ENCODE measurements around the gene GPR143. TPM values are rescaled to one million over a fixed set of nuclear protein-coding genes. Genes with fewer than 3 reads are reported as not detected.
"Not testable (repeated sequence)": the region's sequence is repeated elsewhere in the genome, so short reads cannot be mapped to it uniquely, and the experiment has no call there.

Gene GPR143
- 2.3 and 3.7 TPM in 2 replicates for total RNA-seq

DNA sequence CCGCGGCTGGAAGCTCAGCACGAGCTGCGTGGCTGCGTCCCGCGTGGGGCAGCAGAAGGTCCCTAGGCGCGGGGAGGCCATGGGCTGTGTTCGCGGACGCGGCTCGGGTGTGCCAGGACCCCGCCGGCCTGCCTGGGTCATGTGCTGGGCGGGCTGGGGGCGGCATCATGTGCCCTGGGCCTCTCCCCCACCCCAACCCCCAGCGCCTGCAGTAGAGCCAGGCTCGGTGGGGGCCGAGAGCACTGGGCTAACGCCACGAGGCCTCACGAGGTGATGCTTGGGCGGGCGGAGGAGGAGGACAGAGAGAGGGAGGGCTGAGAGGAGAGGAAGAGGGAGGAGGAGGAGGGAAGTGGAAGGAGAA lies at the start of gene GPR143:
GPR143 (minus strand) TSS at position 111 of the 361 bp plus-strand sequence; CDS start at position 81, 30 bp downstream.
- no peak for DNase-seq (ENCODE audit: low read depth in 2 of 2)

DNA sequence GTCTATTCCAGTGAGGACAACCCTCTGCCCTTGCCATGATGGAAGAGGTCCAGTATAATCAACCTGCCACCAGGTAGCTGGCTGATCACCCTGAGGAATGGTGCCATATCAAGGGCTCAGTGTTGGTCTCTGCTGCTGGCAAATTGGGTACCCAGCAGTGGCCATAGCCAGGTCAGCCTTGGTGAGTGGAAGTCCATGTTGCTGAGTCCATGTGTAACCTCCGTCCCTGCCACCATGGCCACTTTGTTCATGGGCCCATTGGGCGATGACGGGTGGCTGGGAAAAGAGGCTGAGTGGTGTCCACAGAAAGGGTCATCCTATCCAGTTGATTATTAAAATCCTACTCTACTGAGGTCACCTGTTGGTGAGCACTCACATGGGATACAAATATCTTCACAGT lies 45.4 kb upstream of the GPR143 start:
- not testable (repeated sequence) for DNase-seq (ENCODE audit: low read depth in 2 of 2)

DNA sequence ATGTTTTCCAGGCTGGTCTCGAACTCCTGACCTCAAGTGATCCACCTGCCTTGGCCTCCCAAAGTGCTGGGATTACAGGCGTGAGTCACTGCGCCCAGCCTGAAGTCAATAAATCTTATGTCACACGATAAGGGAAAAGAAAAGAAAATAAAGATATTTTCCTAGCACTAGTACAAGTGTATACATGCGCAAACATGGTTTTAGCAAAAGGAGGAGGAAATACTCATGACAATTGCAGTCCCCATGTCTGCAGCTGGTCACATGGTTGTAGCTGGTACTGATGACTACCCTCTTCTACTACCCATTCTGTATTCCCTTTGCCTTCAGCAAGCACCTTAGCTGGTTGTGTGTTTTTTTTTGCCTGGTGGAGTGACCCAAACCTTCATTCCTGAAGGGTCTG lies 44.2 kb upstream of the GPR143 start:
- DNase-seq (ENCODE audit: low read depth in 2 of 2): not testable (repeated sequence)

DNA sequence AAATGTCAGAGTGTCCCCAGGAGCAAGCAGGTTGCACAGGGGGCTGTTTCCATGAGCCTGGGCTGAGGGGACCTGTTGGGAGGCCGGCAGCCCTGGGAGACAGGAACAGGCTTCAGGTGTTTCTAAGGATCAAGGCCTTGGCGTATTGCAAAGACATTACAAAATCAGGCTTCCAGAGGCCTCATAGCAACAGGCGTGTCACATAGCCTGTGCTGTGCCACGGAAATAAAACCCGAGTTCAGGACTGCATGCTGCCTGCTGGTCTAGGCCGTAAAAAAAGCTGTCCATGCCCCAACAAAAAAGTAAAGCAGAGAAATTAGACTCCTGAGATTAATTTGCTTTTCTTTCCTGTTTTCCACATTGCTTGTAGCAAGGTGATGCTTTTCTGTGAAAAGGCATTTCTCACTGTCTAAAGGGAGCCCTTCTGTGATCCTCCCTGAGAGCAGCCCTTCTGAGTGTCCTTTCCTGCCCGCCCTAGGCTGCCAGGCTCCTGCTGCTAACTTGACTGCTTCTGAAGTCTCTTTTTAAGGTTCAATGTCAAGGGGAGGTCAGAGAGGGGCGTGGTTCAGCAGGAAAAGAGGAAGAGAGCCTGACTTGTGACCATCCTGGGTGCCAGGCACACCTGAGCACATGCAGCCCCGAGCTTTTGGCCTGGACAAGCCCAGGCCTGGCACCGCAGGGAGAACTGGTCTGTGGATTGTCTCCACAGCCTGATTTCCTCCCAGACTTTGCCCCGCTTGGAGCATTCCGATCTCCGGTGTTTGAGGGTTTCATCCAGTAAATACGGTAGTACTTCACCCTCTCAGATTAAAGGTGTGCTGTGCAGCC lies 41.9 kb upstream of the GPR143 start:
- no peak for DNase-seq (ENCODE audit: low read depth in 2 of 2)

DNA sequence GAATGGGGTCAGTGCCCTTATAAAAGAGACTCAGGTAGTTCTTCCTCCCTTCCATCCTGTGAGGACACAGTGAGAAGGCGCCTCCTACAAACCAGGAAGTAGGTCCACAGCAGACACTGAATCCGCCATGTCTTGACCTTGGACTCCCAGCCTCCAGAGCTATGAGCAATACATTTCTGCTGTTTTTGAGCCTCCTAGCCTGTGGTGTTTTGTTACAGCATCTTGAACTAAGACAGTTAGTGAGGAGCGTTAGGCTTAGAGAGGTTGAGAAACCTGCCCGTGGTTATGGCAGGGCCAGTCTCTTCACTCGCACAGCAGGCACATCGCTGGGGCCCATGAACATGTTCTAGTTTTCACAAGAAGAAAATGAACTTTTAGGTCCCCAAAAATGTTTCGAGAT lies 40.3 kb upstream of the GPR143 start:
- no peak for DNase-seq (ENCODE audit: low read depth in 2 of 2)

DNA sequence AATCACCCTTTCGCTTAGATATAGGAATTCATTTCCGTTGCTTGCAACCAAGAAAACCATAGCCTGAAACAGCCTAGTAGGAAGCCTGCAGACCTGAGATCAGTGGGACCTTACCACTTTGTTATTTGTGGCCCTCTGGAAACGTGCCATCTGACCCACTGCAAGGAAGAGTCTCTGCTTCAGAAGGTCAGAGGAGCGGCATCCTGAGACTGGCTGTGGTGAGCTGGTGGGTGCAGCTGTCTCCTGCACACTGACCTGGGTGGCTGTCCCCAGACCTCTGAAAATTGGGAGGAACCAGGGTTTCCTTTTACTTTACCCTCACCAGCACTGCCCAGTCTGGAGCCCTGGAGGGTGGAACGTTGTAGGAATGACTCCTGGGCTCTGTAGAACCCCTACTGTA lies 38.8 kb upstream of the GPR143 start:
- DNase-seq (ENCODE audit: low read depth in 2 of 2): no peak

DNA sequence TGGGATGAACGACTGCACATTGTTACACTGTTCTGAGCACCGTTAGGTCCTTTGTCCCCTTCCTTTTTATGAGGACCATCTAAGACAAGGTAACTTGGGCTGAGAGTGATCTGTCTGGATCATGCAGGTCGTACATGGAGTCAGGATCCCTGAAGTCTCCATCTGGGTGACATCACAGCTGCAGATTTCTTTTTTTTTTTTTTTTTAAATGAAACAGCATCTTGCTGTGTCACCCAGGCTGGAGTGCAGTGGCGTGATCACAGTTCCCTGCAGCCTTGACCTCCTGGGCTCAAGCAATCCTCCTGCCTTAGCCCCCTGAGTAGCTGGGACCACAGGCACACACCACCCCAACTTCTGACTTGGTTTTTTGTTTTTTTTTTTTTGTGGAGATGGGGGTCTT lies 37.1 kb upstream of the GPR143 start:
- DNase-seq (ENCODE audit: low read depth in 2 of 2): no peak

DNA sequence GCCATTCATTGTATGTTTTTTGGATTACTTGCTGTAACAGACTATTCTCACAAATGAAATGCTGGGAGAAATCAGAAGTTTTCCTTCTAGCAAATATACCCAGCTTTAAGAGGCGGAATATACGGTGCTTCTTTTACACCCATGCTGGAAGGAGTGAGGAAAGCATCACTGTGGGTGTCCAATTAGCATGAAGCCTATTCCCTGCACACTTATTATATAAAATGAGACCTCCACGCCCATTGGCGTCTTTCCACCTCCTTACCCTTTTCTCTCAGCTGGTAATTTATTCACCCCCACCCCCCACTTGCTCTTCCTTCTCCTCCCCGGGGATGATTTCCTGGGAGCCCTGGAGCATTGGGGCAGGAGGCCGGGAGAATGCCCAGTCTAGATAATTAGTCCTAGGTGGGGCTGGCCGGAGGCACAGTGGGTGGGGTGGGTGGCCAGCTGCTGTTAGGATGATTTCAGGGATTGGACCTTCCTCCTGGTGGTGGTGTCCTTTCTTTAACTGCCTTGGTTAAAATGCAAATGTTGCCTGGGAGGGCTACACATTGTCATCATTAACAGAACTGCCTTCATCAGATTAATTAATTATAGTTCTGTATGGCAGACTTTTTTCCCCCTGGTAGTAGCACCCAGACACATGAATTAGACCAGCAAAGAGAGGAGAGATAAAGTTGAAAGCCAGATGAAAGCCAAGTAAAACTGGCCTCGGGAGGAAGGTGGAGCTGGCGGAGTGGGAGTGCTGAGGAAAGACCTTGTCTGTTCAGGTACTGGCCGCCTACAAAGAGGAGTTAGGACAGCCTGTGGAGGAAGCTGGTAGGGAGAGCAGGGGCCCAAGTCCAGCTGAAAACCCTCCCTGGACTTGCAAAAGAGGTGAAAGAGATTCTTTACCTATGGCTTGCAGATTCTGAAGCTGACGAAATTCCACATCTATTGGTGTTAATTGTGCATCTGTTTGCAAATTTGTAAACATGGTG lies 32.0 kb upstream of the GPR143 start:
- no peak for DNase-seq (ENCODE audit: low read depth in 2 of 2)

DNA sequence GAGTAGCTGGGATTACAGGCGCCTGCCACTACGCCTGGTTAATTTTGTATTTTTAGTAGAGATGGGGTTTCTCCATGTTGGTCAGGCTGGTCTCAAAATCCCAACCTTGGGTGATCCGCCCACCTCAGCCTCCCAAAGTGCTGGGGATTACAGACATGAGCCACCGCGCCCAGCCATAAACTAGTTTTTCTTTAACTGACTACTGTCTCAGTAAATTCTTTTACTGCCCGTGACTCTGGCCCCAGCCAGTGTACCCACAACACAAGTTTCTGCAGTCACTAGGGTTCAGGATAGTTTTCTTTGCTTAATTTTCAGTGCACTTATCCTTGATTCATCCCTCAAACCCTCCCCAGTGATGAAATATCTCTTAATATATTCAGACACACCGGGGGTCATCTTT lies 28.8 kb upstream of the GPR143 start:
- no peak for DNase-seq (ENCODE audit: low read depth in 2 of 2)

DNA sequence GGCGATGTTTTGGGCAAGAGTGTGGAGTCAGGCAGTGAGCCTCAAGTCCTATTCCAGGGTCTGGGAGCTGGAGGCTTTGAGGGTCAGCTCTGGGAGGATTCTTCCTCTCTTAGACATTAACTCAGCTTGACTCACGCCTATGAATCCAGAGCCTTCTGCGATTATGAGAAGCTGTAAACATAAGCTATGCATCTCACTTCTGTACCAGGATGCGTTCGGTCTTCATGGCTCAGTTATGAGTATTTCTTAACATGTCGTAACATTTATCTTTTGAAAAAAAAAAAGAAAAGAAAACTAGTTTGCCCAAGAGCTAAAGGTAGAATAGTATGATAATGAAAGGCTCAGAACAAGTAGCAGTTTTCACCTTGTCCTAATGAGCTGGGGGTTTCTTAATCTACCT lies 25.2 kb upstream of the GPR143 start:
- no peak for DNase-seq (ENCODE audit: low read depth in 2 of 2)

DNA sequence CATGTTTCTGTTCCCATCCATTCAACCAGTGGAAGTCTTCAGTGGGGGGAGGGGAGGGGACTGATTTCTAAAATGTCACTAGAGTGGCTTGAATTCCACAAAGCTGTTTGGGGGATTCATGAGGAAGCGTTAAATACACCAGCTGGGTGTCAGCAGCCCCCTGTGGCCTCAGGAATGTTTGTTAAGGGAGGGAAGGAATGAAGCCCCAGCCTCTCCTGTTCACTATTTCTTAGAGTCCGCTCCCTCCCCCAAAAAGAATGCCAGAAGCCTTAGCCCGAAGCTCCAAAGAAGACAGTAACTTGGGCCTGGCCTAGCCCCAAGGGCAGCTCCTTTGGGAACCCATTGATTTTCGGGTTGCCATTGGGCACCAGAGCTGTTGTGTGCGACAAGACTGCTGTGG lies 23.9 kb upstream of the GPR143 start:
- DNase-seq (ENCODE audit: low read depth in 2 of 2): no peak

DNA sequence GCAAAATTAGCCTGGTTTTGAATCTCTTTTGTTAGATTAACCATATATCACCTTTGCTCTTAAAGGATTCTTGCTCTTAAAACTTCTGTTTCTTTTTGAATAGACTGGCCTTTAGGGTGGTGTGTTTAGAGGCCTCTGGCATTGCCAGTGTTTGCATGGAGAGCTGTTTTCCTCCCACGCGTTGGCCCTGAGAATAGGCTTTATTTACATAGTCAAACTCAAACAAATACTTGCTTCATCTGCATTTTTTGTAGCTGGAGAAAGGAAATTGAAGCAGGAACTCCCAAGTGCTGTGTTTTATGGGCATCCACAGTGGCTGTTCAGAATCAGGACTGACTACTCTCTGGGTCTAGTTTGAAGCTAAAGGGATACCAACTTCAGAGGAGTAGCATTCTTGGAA lies 23.3 kb upstream of the GPR143 start:
- DNase-seq (ENCODE audit: low read depth in 2 of 2): peak; percentile 25 to 72

DNA sequence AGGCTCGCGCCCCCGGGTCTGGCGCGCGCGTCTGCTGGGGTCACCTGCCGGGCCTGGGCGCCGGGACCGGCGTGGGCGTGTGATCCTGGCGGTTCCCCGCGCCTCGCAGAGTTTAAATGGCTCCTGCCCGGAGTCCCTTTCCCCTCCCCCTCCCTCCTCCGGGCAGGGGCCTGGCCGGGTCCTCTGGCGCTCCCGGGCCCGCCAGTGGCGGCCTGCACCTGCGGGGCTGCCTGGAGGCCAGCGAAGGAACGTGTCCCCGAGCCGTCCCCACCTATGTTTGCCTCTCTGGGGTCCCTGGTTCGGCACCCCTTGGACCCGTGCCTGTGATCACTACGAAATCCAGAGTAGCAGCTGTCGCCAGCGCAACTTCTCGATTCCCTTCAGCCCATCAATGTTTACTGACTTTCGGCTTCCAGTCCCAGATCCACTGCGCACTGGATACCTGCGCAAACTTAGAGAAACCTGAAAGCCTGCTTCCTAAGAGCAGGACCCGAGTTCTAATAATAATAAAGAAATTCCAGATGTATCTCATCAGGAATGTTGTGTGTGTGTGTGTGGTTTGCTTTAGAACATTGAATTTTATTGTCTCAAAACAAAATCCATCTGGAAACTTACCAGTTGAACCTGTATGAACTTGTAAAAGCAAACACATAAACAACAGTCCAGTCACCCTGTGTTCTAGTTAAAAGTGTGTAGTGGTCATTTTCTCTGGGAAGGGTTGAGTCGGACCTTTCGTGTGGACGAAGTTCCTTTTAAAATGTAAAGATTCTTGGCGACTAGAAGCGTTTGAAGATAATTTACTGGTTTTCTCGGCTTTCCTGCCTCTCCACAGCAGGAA lies 21.4 kb upstream of the GPR143 start:
- peak in 1 of 2 donors; percentile 26 for DNase-seq (ENCODE audit: low read depth in 2 of 2)

DNA sequence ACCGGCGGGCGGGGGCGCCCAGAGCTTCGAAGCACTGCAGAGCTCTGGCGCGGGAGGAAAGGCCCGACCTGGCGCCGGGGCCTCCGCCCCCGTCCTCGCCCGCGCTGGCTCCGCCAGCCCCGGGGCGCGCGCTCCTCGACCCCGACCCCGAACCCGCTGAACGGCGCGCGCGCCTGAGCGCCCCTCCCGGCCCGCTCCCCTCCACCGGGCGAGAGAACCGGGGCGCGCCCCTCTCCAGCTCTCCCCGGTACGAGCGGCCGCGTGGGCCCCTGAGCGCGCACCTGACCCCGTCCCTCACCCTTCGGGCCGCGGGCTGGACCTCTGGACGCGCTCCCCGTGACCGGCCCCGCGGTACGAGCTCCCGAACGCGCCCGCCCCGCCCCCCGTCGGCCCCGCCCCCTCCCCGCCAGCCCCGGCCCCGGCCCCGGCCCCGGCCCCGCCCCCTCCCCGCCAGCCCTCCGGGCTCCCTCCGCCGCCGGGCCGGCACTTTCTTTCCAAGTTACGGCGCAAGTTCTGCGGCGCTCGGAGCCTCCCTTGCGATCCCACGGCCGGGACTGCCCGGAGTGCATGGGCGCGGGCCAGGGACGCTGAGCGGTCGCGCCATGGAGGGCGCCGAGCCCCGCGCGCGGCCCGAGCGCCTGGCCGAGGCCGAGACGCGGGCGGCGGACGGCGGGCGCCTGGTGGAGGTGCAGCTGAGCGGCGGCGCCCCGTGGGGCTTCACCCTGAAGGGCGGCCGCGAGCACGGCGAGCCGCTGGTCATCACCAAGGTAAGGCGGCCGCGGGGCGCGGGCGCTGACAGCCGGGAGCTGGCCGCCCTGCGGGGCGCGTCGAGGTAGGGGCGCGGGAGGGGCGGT lies 20.5 kb upstream of the GPR143 start, which contains the start of gene SHROOM2:
SHROOM2 (plus strand) TSS at position 486 of the 854 bp plus-strand sequence; CDS start at position 603, 117 bp downstream.
- peak in 1 of 2 donors; percentile 36 for DNase-seq (ENCODE audit: low read depth in 2 of 2)

DNA sequence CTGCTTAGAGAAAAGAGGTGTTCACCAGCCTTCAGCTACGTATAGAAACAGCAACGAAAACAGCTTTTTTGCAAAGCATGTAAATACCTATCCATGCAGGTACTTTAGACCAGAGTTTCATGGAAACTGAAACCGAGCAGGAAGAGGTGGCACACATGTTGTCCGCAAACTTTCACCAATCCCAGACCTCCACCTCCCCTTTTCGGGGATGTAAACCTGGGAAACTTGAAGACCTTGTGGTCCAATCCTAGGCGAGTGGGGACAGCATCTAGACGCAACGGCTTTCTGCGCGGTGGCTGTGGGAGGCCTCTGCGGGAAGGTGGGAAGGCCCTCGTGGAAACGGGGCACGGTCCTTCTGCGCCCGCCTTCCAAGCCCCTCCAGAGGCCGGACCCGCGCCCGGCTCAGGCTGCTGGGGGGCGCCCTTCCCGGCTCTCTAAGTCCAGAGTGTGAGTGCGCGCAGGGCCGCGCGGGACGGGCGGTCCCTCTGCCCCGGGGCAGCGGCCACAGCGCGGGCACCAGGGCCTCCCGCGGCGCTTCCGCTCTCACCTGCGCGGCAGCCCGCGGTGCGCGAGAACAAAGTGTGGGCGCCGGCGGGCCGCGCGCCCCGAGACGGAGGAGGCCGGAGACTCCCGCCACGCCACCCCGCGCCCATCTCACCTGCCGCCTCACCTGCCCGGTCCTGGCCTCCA lies 19.8 kb upstream of the GPR143 start:
- peak in 1 of 2 donors; percentile 9 for DNase-seq (ENCODE audit: low read depth in 2 of 2)

DNA sequence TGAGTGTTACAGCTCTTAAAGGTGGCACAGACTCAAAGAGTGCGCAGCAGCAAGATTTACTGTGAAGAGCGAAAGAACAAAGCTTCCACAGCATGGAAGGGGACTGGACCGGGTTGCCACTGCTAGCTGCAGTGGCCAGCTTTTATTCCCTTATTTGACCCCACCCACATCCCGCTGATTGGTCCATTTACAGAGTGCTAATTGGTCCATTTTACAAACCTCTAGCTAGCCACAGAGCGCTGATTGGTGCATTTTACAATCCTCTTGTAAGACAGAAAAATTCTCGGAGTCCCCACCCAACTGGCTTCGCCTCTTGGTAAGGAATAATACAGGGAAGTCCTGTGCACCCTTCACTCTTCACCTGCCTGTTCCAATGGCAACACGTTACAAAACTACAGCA lies 18.7 kb upstream of the GPR143 start:
- DNase-seq (ENCODE audit: low read depth in 2 of 2): no peak

DNA sequence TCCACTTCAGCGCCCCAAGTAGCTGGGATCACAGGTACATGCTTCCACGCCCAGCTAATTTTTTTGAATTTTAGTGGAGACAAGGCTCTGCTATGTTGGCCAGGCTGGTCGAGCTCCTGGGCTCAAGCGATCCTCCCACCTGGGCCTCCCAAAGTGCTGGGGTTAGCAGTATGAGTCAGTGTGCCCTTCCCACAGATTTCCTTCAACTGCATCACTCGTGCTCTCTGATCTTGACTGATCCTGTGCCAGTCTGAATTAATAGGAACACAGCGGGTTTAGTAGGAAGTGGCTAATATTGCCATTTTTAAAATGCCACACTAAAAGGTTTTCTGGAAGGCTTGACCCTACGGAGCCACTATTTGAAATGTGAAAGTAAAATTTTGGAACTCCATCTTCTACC lies 16.3 kb upstream of the GPR143 start:
- DNase-seq (ENCODE audit: low read depth in 2 of 2): no peak

DNA sequence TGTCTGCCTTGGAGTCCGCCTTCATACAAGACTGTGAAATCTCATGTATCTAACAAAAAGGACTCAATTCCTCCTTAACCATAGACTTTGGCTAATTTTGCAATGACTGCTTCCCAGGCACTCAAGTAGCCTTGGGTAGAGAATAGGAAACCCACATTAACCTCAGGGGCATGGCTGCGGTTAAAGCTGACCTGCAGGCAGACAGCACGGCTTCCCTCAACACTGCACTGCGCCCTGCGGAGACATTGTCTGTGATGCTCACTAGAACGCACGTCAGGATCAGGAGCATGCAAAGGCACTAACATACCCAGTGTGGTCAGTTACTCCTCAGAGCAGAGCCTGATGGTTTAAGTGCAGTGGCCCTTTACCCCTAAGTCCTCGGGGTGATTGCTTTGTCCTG lies 10.3 kb upstream of the GPR143 start:
- no peak for DNase-seq (ENCODE audit: low read depth in 2 of 2)

DNA sequence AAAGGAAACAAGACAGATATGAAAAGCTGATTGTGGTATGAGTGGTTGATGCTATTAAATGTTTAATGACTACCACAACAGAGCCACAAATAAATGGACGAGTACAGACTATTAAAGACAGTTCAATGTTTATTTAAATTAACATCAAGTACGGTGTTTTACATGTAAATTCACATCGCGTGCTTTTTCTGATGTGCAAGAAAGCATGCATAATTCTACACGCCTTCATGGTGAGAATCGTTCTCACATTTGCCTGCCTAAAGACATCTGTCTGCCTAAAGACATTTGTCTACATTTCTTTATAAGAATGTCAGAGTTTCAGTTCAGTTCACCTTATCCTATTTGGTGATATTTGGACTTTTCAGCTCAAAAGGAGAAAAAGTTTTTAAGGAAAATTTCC lies 7.3 kb upstream of the GPR143 start:
- no peak for DNase-seq (ENCODE audit: low read depth in 2 of 2)

DNA sequence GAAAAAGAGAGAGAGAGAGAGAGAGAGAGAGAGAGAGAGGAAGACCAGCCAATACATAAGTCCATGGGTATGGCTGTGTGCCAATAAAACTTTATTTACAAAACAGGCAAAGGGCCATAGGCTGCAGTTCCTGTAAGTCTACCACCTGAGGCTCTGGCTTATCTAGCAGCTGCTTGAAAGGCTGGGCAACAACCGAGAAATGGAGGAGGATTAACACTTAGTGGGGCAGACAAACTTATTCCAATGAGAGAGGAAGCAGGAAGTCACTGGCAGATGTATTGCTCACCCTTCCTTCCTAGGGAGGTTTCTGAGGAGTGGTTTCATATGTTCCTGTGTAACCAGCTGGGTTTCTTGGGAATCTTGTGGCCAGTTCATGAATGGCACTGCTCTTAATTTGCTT lies 4.7 kb upstream of the GPR143 start:
- peak in 1 of 2 donors; percentile 68 for DNase-seq (ENCODE audit: low read depth in 2 of 2)
